Activated T-cell treated with anti-CD3 and anti-CD28 coated beads, Interleukin-2, amount 50 U/mL, for 4 hours (primary cell): Measurements from ENCODE around the gene SMYD2. TPM values are rescaled to one million over a fixed set of nuclear protein-coding genes. Genes with fewer than 3 reads are reported as not detected.
"Not testable (repeated sequence)": the region's sequence is repeated elsewhere in the genome, so short reads cannot be mapped to it uniquely, and the experiment has no call there.

Experiments
- ATAC-seq, 2 donors: fragments of 200-7000 bp; cut with Tn5 transposase; one replicate each; pipeline ENCODE4 v1.10.0; 2021
- DNase-seq: peaks from one replicate; pipeline ENCODE4 v3.0.0-alpha.2; 2020
- H3K27me3 Mint-ChIP-seq: one replicate; pipeline ENCODE4 v1.8.0; 2021; ENCODE audit warnings: low read depth, mixed read lengths
- H3K36me3 Mint-ChIP-seq: one replicate; pipeline ENCODE4 v1.8.0; 2022; ENCODE audit warnings: mixed read lengths; ENCODE audit not compliant: insufficient read depth
- H3K4me1 Mint-ChIP-seq: one replicate; pipeline ENCODE4 v1.8.0; 2021; ENCODE audit warnings: low read depth, mixed read lengths
- H3K4me3 Mint-ChIP-seq: one replicate; pipeline ENCODE4 v1.8.0; 2021; ENCODE audit warnings: mild to moderate bottlenecking, moderate library complexity, mixed read lengths
- H3K9me3 Mint-ChIP-seq: one replicate; pipeline ENCODE4 v1.8.0; 2021; ENCODE audit warnings: mixed read lengths
- total RNA-seq, 3 donors: library from RNA; stranded (reverse); gene quantifications; one replicate each; pipeline ENCODE4 v1.2.1, GENCODE V29; 2021

The SMYD2 gene
- total RNA-seq, 3 donors from 2014 or later = 15.6 to 21.9 (median 18.4) TPM

GRCh38 chr1:214260561-214261205 is 20.3 kb upstream of the SMYD2 start:
- Mint-ChIP-seq H3K4me3 (no peak overlapping the region), H3K36me3 (no peaks in the 10 kb centered on the region), H3K9me3 (peaks cover 2% of the 10 kb centered on the region), H3K4me1 (peaks cover 1% of the 10 kb centered on the region), H3K27me3 (peaks cover 67% of the 10 kb centered on the region)
- ATAC-seq = no peak
- DNase-seq = no peak

GRCh38 chr1:214261206-214262123 is 19.5 kb upstream of the SMYD2 start:
- peaks cover 69% of the 10 kb centered on the region for H3K27me3 Mint-ChIP-seq
- no peak overlapping the region for H3K4me3 Mint-ChIP-seq
- H3K36me3 Mint-ChIP-seq = no peaks in the 10 kb centered on the region
- H3K9me3 Mint-ChIP-seq = no peaks in the 10 kb centered on the region
- H3K4me1 Mint-ChIP-seq = peaks cover 1% of the 10 kb centered on the region
- ATAC-seq (peak; percentile 96), DNase-seq (peak; percentile 80)

DNA sequence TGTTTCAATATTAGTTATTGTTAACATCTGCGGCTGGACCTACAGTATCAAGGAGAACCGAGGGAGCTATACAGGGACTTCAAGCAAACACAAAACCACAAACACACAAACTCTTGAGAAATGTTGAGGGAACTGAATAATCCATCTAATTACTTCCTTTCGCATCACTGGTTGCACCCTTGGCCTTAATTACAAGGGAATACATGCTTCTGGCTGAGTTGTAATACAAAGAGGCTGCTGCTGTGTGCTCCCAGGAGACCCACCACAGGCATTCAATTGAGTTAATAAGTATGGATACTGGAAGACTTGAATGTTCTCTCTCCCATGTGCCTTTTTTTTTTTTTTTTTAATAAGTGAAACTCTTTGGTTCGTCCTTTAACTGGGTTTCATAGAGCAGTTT is 16.8 kb upstream of the SMYD2 start:
- Mint-ChIP-seq H3K27me3 (peaks cover 64% of the 10 kb centered on the region), H3K9me3 (no peaks in the 10 kb centered on the region), H3K36me3 (no peaks in the 10 kb centered on the region), H3K4me3 (no peak overlapping the region), H3K4me1 (peaks cover 1% of the 10 kb centered on the region)
- DNase-seq = no peak
- no peak for ATAC-seq

DNA sequence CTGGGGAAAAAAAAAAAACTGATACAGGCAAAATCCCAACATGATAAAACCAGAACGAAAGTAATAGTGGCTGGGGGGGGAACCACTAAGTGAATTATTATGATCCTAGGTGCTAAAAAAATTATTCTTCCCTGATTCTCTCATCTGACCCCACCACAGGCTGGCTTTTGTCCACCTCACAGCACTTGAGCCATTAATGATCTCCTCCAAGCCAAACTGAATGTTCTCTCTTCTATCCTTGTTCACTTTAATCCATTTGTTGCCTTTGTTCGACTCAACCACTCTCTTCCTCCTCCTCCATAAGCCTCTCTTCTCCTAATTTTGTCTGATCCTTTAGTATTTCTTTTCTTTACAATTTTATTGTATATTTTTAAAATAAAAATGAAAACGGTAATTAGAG is 16.0 kb upstream of the SMYD2 start:
- ATAC-seq (no peak), DNase-seq (no peak)
- Mint-ChIP-seq H3K27me3 (peaks cover 61% of the 10 kb centered on the region), H3K36me3 (no peaks in the 10 kb centered on the region), H3K4me3 (no peak overlapping the region), H3K4me1 (peaks cover 1% of the 10 kb centered on the region), H3K9me3 (no peaks in the 10 kb centered on the region)

DNA sequence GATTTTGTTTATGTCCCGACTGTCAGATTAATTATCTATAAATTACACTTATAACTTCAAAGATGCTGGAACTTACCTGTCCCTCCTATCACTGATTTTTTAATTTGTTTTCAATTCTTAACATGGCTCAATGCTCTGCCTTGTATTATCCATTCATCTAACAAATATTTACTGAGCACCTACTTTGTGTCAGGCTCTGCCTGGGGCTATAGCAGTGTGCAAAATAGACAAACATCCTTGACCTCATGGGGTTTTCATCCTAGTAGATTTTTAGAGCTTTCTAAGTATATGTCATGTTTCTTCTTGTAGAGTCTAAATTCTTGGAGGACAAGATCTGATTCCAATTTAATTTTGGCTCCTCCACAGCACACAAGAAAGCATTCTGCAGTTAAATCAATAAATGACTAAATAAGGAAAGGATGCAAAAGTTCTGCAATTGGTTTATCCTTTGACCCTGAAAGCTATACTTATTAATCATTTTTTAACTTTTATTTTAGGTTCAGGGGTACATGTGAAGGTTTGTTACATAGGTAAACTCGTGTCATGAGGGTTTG is 10.8 kb upstream of the SMYD2 start:
- peaks cover 23% of the 10 kb centered on the region for H3K27me3 Mint-ChIP-seq
- DNase-seq = no peak
- H3K4me1 Mint-ChIP-seq = no peaks in the 10 kb centered on the region
- no peaks in the 10 kb centered on the region for H3K9me3 Mint-ChIP-seq
- H3K4me3 Mint-ChIP-seq = no peak overlapping the region
- no peaks in the 10 kb centered on the region for H3K36me3 Mint-ChIP-seq
- ATAC-seq = no peak

GRCh38 chr1:214271174-214271858 is 9.6 kb upstream of the SMYD2 start:
- no peak for DNase-seq
- no peaks in the 10 kb centered on the region for H3K36me3 Mint-ChIP-seq
- ATAC-seq = no peak

DNA sequence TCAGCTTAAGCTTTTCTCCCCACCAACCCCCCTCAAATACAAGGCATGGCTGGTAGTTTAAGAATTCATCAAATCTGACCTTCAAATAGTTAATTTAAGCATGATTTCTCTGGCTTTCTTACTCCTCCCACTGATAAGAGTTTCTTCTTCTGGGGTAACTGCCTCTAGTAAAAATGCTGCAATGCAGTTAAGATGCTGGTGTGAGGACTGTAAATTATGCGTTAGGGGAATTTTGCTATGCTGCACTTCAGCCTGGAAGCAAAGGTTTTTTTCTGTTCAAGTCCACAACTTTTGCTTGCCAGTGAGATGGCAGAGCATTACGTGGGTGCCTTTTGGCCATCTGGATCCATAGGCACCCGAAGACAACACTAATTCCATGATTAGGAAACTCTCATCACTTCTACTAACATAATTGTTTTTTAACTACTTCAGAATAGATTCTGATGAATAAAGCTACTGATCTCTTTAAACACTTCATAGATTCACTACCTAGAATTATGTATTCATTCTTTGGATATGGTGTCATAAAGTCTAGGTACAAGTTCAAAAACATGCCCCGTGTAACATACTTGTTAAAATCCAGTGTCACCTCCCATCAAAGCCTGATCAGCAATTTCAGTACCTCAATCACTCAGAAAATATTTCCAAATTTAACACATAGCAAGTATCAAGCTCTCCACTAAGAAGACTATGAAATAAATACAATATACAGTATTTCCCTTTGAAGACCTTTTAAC is 8.8 kb upstream of the SMYD2 start:
- no peak for ATAC-seq

More at GRCh38 chr1:214271174-214271858, 9.6 kb upstream of the SMYD2 start:
- Mint-ChIP-seq H3K4me3 (no peak overlapping the region), H3K27me3 (peaks cover 17% of the 10 kb centered on the region), H3K9me3 (no peaks in the 10 kb centered on the region), H3K4me1 (no peaks in the 10 kb centered on the region)

GRCh38 chr1:214272964-214273533 is 7.9 kb upstream of the SMYD2 start:
- Mint-ChIP-seq H3K27me3 (peaks cover 9% of the 10 kb centered on the region), H3K4me1 (no peaks in the 10 kb centered on the region), H3K4me3 (no peak overlapping the region), H3K36me3 (no peaks in the 10 kb centered on the region), H3K9me3 (no peaks in the 10 kb centered on the region)
- no peak for ATAC-seq
- DNase-seq = no peak

More for the DNA sequence above, 8.8 kb upstream of the SMYD2 start:
- Mint-ChIP-seq H3K4me3 (no peak overlapping the region), H3K27me3 (peaks cover 14% of the 10 kb centered on the region), H3K4me1 (no peaks in the 10 kb centered on the region), H3K36me3 (no peaks in the 10 kb centered on the region), H3K9me3 (no peaks in the 10 kb centered on the region)
- DNase-seq = no peak

DNA sequence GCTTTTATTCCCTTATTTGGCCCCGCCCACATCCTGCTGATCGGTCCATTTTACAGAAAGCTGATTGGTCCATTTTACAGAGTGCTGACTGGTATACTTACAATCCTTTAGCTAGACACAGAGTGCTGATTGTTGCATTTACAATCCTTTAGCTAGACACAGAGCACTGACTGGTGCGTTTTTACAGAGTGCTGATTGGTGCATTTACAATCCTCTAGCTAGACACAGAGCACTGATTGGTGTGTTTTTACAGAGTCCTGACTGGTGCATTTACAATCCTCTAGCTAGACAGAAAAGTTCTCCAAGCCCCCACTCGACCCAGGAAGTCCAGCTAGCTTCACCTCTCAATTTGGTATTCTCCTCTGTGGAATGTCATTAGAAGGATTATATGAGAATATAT is 5.3 kb upstream of the SMYD2 start:
- H3K27me3 Mint-ChIP-seq, H3K4me3 Mint-ChIP-seq, ATAC-seq, H3K36me3 Mint-ChIP-seq, H3K4me1 Mint-ChIP-seq, H3K9me3 Mint-ChIP-seq, DNase-seq: not testable (repeated sequence)

- H3K36me3 Mint-ChIP-seq = no peaks in the 10 kb centered on the region
- H3K4me3 Mint-ChIP-seq = no peak overlapping the region
- DNase-seq = no peak
- H3K9me3 Mint-ChIP-seq = no peaks in the 10 kb centered on the region
- no peaks in the 10 kb centered on the region for H3K27me3 Mint-ChIP-seq
- no peak for ATAC-seq
- H3K4me1 Mint-ChIP-seq = peaks cover 10% of the 10 kb centered on the region
Measured at GRCh38 chr1:214276786-214277185, 4.2 kb upstream of the SMYD2 start.

GRCh38 chr1:214277704-214278635 is 3.0 kb upstream of the SMYD2 start:
- H3K4me1 Mint-ChIP-seq = peaks cover 22% of the 10 kb centered on the region
- H3K27me3 Mint-ChIP-seq = no peaks in the 10 kb centered on the region
- no peak overlapping the region for H3K4me3 Mint-ChIP-seq
- no peaks in the 10 kb centered on the region for H3K9me3 Mint-ChIP-seq
- ATAC-seq = no peak
- H3K36me3 Mint-ChIP-seq = no peaks in the 10 kb centered on the region
- no peak for DNase-seq

DNA sequence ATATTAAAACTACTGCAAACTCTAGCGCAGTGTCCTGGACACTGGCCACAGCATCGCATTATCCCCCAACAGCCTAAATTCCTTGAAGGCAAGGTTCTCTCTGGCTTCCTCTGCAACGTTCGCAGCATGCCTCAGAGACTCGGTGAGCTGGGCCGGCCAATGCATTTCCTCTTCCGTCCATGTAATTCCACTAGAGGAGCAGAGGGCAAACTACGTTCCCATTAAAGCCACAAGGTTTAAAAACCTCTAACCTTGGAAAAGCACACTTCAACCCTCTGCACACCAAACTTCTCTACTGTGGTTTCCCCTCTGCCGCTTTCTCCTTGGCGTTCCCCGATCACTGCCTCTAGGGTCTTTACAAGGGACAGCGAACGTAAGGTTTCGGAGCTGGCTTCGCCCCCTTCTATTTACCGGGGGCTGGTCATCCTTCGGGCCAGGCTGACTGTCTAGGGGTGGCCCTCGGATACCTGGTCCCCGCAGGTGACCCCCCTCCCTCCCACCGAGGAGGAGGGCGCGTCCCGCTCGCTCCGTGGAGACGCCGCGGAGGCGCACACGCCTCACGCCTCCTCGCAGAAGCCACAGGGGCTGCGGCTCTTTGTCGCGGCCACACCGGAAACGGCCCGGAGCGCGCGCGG is 456 bp upstream of the SMYD2 start:
- no peaks in the 10 kb centered on the region for H3K27me3 Mint-ChIP-seq
- H3K4me1 Mint-ChIP-seq = peaks cover 36% of the 10 kb centered on the region
- no peaks in the 10 kb centered on the region for H3K9me3 Mint-ChIP-seq
- peak overlapping the region; percentile 80 for H3K4me3 Mint-ChIP-seq
- ATAC-seq = peak; percentile 12 to 53
- no peak for DNase-seq
- H3K36me3 Mint-ChIP-seq = no peaks in the 10 kb centered on the region
